Stimulated activated CD8-positive, alpha-beta memory T cell treated with anti-CD3 and anti-CD28 coated beads, Interleukin-7, amount 100 ng/mL, for 4 hours (primary cell): Measurements from ENCODE around the gene ZFAND5.

ENCODE experiments used
- DNase-seq, 2 donors: peaks; one replicate each; pipeline ENCODE4 v3.0.0-alpha.2; 2020; ENCODE audit warnings: low read depth in 2 of 2

The ZFAND5 gene

DNA sequence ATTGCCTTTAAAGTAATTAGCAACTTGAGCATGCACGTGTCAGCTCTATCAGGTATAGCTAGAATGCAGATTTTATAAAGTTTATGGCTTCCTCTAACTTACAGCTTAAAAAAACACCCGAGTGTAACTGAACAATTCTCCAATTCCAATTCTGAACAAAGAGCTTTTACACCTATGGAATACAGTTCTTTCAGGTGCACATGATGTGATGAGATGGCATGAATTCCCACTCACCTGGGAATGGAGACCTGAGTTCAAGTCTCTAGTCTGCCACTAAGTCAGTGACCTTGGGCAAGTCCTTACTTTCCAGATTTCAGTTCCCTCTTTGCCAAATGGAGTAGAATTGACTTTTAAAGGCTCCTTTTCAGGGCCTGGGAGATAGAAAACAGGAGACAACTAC is 1.8 kb downstream of the ZFAND5 start:
- DNase-seq = no peak

- DNase-seq = peak; percentile 20 to 28
Observed at GRCh38 chr9:72362680-72363139, 2.3 kb downstream of the ZFAND5 start.

DNA sequence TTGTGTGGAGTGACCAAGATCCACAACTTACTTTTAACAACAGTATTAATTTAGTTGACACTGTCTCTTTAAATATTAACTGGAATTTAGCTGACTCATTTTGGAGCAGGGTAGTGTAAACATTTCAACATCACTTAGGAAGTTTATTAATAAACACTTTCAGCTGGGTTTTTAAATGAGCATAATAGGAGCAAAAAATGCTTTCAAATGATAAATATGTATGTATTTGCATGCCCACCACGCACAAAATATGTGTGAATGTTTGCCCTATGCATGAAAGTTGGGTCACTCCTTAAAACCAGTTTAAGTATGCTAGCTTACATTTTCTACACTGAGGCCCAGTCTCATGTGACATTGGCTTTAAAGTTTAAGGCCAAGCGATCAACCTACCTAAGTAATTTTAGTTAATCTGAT is 2.9 kb downstream of the ZFAND5 start:
- no peak for DNase-seq

DNA sequence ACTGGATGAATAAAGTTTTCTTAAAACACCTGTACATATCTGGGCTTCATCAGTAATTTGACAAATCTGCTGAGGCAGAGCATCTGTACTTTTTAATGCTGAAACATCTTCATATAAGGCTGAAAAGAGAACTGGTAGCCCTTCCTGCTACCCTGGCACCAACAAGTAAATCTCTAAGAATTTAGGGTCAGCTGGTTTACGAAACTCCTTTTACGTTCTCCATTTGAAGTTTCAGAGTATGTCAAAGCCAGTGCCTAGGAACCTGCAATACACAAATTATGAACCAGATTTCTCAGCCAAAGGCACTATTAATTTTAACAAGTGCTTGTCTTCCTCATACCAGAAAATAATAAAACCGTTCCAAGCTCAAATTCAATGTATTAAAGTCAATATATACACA is 3.8 kb downstream of the ZFAND5 start:
- DNase-seq = no peak

DNA sequence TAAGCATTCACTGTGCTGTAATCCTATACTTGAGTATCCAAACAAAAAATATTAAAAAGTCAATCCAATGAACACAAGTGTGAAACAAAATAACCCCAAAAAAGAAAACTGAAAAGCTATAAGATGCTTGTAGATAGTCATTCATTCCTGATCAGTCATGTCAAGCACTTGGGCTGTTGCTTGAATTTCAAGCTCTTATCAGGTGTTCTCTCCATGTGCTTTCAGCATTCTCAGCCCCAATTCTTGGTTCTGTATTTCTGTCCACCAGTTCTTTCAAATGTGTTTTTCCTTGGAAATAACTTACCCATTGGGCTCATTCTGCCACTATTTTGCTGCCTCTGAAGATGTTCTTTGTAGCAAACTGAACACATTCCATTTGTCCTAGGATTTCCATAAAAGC is 4.7 kb downstream of the ZFAND5 start:
- no peak for DNase-seq

- DNase-seq = no peak
Observed at GRCh38 chr9:72356041-72356582, 8.9 kb downstream of the ZFAND5 start.

- no peak for DNase-seq
Observed at GRCh38 chr9:72355153-72355552, 9.9 kb downstream of the ZFAND5 start.

DNA sequence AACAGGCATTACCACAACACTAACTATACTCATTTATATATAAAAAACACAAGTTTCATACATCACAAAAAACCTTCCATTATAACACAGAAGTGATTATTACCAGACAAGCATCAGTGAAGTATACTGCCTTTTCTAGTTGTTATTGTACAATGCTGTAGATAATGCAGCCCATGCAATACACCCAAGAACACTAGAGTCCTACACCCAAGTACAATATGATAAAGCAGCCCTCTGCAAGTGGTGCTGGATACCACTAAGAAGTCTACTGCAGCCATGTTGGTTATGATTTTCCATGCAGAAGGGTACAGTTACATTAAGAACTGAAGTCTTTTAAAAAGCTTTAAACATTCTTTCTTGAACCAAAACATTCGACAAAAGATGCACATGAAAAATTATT is 10.3 kb downstream of the ZFAND5 start:
- DNase-seq = no peak

DNA sequence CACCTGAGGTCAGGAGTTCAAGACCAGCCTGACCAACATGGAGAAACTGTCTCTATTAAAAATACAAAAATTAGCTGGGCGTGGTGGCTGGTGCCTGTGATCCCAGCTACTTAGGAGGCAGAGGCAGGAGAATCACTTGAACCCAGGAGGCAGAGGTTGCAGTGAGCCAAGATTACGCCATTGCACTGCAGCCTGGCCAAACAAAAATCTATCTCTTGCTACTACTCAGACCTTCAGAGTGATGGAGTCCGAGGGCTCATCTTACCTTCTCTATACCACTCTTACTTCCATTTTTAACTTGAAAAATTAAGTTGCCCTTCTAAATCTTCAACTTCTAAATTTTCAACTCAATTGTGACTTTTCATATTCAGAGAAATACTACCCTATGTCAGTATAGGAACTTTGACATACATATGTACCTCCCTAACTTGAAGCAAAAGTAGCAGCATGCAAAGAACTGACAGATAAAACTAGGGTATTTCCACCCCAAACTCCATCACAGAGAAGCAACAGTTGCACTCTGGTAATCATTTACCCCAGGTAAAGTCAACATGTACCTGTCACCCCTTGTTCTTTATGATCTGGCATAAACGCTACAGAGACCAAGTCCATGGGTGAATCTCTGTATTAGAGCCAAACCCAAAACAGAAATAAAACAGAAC is 11.4 kb downstream of the ZFAND5 start:
- DNase-seq = no peak

- DNase-seq = no peak
Observed at GRCh38 chr9:72352911-72353388, 12.1 kb downstream of the ZFAND5 start.

- no peak for DNase-seq
Observed at GRCh38 chr9:72351538-72352453, 13.2 kb downstream of the ZFAND5 start.

DNA sequence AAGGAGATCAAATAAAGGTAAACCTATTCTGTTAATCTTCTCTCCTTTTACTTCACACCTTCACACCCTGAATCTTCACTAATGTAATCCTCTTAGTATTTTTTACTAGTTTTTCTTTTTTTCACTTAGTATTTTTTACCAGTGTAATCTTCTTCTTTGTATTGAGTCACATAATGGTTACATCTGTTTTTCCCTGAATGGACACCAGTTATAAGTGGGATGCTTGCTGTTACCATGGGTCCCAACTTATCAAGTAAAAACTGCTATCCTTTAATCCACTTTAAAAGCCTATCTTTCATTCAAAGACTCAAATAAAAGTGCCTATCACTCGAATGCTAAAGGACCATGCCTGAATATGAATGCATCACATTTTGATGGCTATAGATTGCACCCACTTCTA is 15.1 kb downstream of the ZFAND5 start:
- no peak for DNase-seq

GRCh38 chr9:72349240-72349639 is 15.8 kb downstream of the ZFAND5 start:
- no peak for DNase-seq

- DNase-seq = no peak
Observed at GRCh38 chr9:72346333-72346732, 18.7 kb downstream of the ZFAND5 start.

- DNase-seq = no peak
Observed at GRCh38 chr9:72338631-72339030, 26.4 kb downstream of the ZFAND5 start.

DNA sequence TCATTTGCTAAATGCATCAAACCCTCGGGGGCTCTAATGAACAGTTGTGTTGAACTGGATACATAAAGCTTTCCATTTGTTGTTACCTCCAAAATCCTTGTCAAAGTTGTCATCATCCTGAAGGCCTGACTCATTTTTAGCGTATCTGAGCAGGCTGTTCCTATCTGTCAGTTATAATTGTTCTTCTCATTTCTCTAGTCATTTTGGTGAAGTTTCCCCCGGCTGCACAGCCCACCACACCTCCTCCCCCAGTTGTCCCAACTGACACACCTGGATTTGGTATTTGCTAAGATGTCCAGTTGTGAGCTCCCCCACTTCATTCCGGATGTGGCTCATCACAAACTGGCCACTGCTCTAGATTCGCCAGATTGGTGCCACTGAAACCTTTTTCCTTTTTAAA is 27.7 kb downstream of the ZFAND5 start:
- no peak for DNase-seq

- no peak for DNase-seq
Observed at GRCh38 chr9:72334658-72335337, 30.2 kb downstream of the ZFAND5 start.

DNA sequence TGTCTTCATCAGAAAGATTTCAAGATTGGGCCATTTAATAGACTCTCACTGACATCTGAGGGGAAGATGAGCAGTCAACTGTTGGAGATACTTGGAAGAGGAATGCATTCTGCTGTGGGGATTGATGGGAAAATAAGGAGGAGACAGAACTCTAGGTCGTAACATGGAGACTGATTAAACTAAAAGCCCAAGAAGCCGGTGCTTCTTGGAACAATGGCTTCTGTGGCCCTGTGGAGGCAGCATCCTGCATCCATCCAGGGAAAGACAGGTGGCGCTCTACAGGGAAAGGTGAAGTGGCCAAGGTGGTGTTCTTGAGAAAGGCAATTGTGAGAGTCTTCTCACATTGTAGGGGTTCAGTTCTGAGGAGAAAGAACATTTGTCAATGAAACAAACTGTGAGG is 31.3 kb downstream of the ZFAND5 start:
- no peak for DNase-seq

GRCh38 chr9:72333197-72333596 is 31.8 kb downstream of the ZFAND5 start:
- DNase-seq = no peak

DNA sequence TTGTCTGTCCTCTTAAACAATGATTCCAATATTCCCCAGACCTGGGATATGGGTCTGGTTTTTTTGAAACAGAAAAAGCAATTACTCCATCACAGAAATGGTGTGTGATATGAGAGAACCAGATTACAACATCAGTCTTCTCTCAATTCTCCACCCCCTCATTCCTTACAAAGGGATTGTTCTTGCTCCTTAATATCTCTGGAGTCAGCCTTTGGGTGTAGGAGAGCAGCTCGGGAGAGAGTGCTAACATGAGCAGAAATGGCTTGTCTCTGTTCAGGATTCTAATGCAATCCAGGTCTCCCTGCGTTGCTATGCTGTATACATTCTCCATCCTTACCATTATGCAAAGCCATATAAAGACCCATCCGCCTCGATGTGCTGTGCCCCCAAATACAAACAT is 32.7 kb downstream of the ZFAND5 start:
- no peak for DNase-seq

- DNase-seq = no peak
Observed at GRCh38 chr9:72327631-72328030, 37.4 kb downstream of the ZFAND5 start.

DNA sequence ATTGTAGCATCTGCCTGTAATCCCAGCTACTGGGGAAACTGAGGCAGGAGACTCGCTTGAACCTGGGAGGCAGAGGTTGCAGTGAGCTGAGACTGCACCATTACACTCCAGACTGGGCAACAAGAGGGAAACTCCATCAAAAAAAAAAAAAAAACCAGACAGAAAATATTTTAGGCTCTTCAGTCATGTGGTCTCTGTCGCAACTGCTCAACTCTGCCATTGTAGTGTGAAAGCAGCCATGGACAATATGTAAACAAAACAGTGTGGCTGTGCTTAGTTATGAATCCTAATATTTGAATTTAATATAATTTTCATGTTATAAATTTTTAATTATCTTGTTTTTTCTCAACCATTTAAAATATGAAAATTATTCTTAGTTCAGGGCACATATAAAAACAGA is 38.4 kb downstream of the ZFAND5 start:
- DNase-seq = no peak
